Kidney (tissue), 14 donors: Measurements from ENCODE around the gene ECE2. TPM values are rescaled to one million over a fixed set of nuclear protein-coding genes. Genes with fewer than 3 reads are reported as not detected.
A peak's percentile ranks its signal among the peaks of the same experiment; 100 is the strongest.

Experiments
- DNase-seq, 5 donors: peaks; one replicate each; pipeline ENCODE4 v3.0.0-alpha.2; 2013 to 2020
- FAIRE-seq: peaks from 2 replicates; lab custom pipeline; 2012; peaks lifted over from hg19 to GRCh38; lab: Jason Lieb, UNC
- H3K27ac ChIP-seq, 2 donors: one replicate each; pipeline ENCODE4 v1.7.0; 2013; ENCODE audit warnings: low read depth in 2 of 2, low read length in 2 of 2, inconsistent platforms in 1 of 2
- H3K27me3 ChIP-seq: one replicate; pipeline ENCODE4 v1.7.1; 2013; ENCODE audit warnings: low read length, inconsistent platforms; ENCODE audit not compliant: control insufficient read depth, insufficient read depth
- H3K36me3 ChIP-seq, 3 donors: one replicate each; pipeline versions ENCODE4 v1.7.0 to v1.7.1; 2013; ENCODE audit warnings: low read length in 3 of 3, control low read depth in 1 of 3, inconsistent platforms in 1 of 3; ENCODE audit not compliant: insufficient read depth in 3 of 3, control insufficient read depth in 2 of 3
- H3K4me1 ChIP-seq, 3 donors: one replicate each; pipeline versions ENCODE4 v1.7.0 to v1.7.1; 2013; ENCODE audit warnings: low read length in 3 of 3, inconsistent platforms in 1 of 3, low read depth in 1 of 3; ENCODE audit not compliant: control insufficient read depth in 2 of 3, insufficient read depth in 2 of 3
- H3K4me3 ChIP-seq, 3 donors: one replicate each; pipeline versions ENCODE4 v1.7.0 to v1.8.1; 2013; ENCODE audit warnings: low read length in 3 of 3, control low read depth in 1 of 3, inconsistent platforms in 1 of 3
- H3K9ac ChIP-seq, 3 donors: one replicate each; pipeline versions ENCODE4 v1.7.0 to v1.7.1; 2013; ENCODE audit warnings: low read length in 3 of 3, control low read depth in 1 of 3, inconsistent platforms in 1 of 3
- H3K9me3 ChIP-seq, 3 donors: one replicate each; pipeline versions ENCODE4 v1.7.0 to v1.7.1; 2013; ENCODE audit warnings: low read length in 3 of 3, control low read depth in 1 of 3, inconsistent platforms in 1 of 3; ENCODE audit not compliant: control insufficient read depth in 2 of 3, insufficient read depth in 1 of 3
- intact Hi-C: fragments of 100-400 bp; cut with DNase I; formaldehyde crosslinking; loops from one replicate; pipeline ENCODE4 v1.11.1; 2022
- polyA plus RNA-seq: library from polyadenylated mRNA; stranded (reverse); fragments of 350-450 nt; fragmentation: Illumina TruSeq; extraction: RNeasy Lipid Tissue Mini Kit (QIAGEN cat#74804); gene quantifications from one replicate; pipeline ENCODE4 v1.2.3, GENCODE V29; 2014; ENCODE audit warnings: low read depth, low replicate concordance; ENCODE audit not compliant: insufficient read depth
- total RNA-seq: library from RNA; stranded (reverse); fragmentation: NEBNext Ultra II Directional; extraction: Animal tissue kit (Norgen Biotek cat#: 25700); gene quantifications from one replicate; pipeline ENCODE4 v1.2.1, GENCODE V29; 2021
- TF ChIP-seq, protein P1 (sequence below): IDR thresholded peaks from 3 replicates; pipeline ENCODE4 v1.5.1; 2012; ENCODE audit warnings: mild to moderate bottlenecking, moderate library complexity, borderline replicate concordance; ENCODE audit not compliant: insufficient read depth; ENCODE audit errors: extremely low read depth
- donor health status: control.
- donor health status: control.
- donor health status: control.
- donor health status: control.
- donor health status: control.
- donor health status: DM: yes; HTN: yes; CAD: no.
- donor health status: Normal renal cell carcinoma (clear cell type).

Gene ECE2
- total and polyA plus RNA-seq, 2 donors from 2014 or later: not detected

DNA sequence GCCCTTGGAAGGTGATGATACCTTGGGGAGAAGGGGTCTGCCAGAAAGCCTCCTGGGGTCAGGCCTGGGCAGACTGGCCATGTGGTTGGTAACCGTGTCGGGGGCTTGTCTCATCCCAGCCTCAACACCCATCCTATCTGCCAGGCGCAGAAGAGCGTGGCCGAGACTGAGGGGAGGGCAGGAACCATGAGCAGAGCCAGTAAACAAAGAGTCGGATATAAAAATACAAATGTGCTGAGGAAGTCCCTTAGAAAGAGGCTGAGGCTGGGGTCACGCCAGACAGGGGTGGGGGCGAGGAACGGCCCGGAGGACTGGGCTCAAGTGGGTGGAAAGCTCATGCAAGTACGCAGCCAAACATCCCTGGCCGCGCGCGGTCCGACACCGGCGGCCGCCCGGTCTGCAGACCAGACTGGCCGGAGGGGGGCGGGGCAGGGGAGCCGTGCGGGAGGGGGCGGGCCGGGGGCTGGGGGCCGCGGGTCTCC, 16.4 kb upstream of the ECE2 start:
- Histone ChIP-seq H3K27me3 (peaks cover 11% of the 10 kb centered on the region), H3K4me3 (no peak overlapping the region), H3K9me3 (no peaks in the 10 kb centered on the region), H3K4me1 (peaks cover 0 to 15% (median 4%) of the 10 kb centered on the region in 3 donors), H3K27ac (no peak overlapping the region), H3K9ac (no peak overlapping the region), H3K36me3 (no peaks in the 10 kb centered on the region)
- FAIRE-seq (no peak), DNase-seq (no peak)
- intact Hi-C loops: no loop called here
- TF ChIP-seq, protein P1, sequence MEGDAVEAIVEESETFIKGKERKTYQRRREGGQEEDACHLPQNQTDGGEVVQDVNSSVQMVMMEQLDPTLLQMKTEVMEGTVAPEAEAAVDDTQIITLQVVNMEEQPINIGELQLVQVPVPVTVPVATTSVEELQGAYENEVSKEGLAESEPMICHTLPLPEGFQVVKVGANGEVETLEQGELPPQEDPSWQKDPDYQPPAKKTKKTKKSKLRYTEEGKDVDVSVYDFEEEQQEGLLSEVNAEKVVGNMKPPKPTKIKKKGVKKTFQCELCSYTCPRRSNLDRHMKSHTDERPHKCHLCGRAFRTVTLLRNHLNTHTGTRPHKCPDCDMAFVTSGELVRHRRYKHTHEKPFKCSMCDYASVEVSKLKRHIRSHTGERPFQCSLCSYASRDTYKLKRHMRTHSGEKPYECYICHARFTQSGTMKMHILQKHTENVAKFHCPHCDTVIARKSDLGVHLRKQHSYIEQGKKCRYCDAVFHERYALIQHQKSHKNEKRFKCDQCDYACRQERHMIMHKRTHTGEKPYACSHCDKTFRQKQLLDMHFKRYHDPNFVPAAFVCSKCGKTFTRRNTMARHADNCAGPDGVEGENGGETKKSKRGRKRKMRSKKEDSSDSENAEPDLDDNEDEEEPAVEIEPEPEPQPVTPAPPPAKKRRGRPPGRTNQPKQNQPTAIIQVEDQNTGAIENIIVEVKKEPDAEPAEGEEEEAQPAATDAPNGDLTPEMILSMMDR: no peak

- peak; percentile 48 to 73 (median 61) for DNase-seq
- peaks cover 11% of the 10 kb centered on the region for H3K27me3 ChIP-seq
- H3K9me3 ChIP-seq: no peaks in the 10 kb centered on the region
- intact Hi-C loops: no loop called here
- H3K27ac ChIP-seq: no peak overlapping the region
- peaks cover 0 to 15% (median 4%) of the 10 kb centered on the region in 3 donors for H3K4me1 ChIP-seq
- H3K9ac ChIP-seq: no peak overlapping the region
- TF ChIP-seq, protein P1: no peak
- H3K4me3 ChIP-seq: no peak overlapping the region
- H3K36me3 ChIP-seq: no peaks in the 10 kb centered on the region
- FAIRE-seq: no peak
Measured at GRCh38 chr3:184259878-184260723, 15.7 kb upstream of the ECE2 start.

GRCh38 chr3:184260724-184261269, 15.0 kb upstream of the ECE2 start:
- H3K4me3 ChIP-seq: no peak overlapping the region
- TF ChIP-seq, protein P1: no peak
- no peaks in the 10 kb centered on the region for H3K9me3 ChIP-seq
- H3K27me3 ChIP-seq: peaks cover 11% of the 10 kb centered on the region
- no peaks in the 10 kb centered on the region for H3K36me3 ChIP-seq
- no peak overlapping the region for H3K27ac ChIP-seq
- FAIRE-seq (no peak), DNase-seq (peak in 3 of 5 donors; percentile 10 to 79 (median 59))
- no peak overlapping the region for H3K9ac ChIP-seq
- intact Hi-C loops: no loop called here
- H3K4me1 ChIP-seq: peaks cover 0 to 15% (median 4%) of the 10 kb centered on the region in 3 donors
